ENCODE results near the gene SLC43A1. TPM values are rescaled to one million over a fixed set of nuclear protein-coding genes. Genes with fewer than 3 reads are reported as not detected.

The SLC43A1 gene
- polyA plus RNA-seq, 3 donors: 5.4 to 6.2 (median 5.8) TPM

DNA sequence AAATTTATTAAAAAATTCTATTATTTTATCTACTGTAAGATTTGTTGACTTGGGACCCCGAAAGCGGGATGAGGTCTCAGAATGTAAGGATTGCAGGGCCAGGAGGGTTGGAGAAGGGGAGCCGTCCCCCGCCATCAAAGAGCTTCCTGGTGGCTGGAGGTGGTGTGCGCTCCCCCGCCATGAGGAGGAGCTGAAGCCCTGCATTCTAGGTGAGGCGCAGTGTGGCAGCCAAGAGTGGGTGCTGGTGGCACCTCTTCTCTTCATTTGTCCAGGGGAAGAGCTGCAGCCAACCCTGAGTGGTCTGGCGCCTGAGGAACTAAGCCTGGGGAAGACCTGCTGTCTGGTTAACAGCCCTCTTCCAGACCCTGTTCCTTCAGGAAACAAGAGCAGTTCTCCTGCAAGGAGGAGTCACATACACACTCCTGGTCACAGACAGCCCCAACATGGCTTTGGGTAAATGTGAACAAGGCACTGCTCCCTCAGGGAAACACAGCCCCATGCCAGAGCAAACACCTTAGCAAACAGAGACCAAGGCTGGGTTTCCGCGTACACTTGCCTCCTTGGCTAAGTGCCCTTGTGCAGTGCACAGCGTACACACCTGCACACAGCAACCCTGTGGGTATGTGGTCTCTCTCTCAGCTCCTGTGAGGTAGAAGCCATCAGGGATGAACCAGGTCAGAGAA, 37.9 kb downstream of the SLC43A1 start:
- Mint-ChIP-seq H3K36me3 (no peaks in the 10 kb centered on the region), H3K4me1 (peaks cover 57% of the 10 kb centered on the region), H3K4me3 (no peak overlapping the region), H3K27ac (peak overlapping the region in 1 of 7 donors; percentile 70), H3K9me3 (peaks cover 0 to 5% (median 2%) of the 10 kb centered on the region in 7 donors), H3K27me3 (ENCODE audit: low read depth in 3 of 3) (peaks cover 15 to 36% (median 22%) of the 10 kb centered on the region in 3 donors)
- 90% methylated on average over 5 of the region's 11 CpGs for WGBS (ENCODE audit: insufficient coverage)
- H3K27me3 ChIP-seq (ENCODE audit: control insufficient read depth in 2 of 2, insufficient read depth in 2 of 2, low read length in 2 of 2): peaks cover 7 to 11% of the 10 kb centered on the region in 2 donors
- H3K9me3 ChIP-seq (replicated peaks in 1 of 2; ENCODE audit: control insufficient read depth in 1 of 2, insufficient read depth in 1 of 2, low read length in 2 of 2): no peaks in the 10 kb centered on the region
- H2AFZ ChIP-seq (ENCODE audit: insufficient read depth, low read depth, low read length, poor library complexity, severe bottlenecking): no peak overlapping the region
- DNase-seq: no peak
- H3K9ac ChIP-seq (ENCODE audit: insufficient read depth, low read length, poor library complexity, severe bottlenecking): no peak overlapping the region
- no peaks in the 10 kb centered on the region for H3K36me3 ChIP-seq (replicated peaks in 1 of 2; ENCODE audit: control insufficient read depth in 1 of 2, insufficient read depth in 2 of 2, low read length in 2 of 2)
- H3K4me2 ChIP-seq (replicated peaks; ENCODE audit: extremely low read depth, low read length, poor library complexity, severe bottlenecking): no peak overlapping the region
- no peaks in the 10 kb centered on the region for H4K20me1 ChIP-seq (ENCODE audit: insufficient read depth, low read length)
- H3K4me3 ChIP-seq (replicated peaks in 1 of 3; ENCODE audit: low read depth in 2 of 3, low read length in 3 of 3): no peak overlapping the region
- TF ChIP-seq, protein P1, sequence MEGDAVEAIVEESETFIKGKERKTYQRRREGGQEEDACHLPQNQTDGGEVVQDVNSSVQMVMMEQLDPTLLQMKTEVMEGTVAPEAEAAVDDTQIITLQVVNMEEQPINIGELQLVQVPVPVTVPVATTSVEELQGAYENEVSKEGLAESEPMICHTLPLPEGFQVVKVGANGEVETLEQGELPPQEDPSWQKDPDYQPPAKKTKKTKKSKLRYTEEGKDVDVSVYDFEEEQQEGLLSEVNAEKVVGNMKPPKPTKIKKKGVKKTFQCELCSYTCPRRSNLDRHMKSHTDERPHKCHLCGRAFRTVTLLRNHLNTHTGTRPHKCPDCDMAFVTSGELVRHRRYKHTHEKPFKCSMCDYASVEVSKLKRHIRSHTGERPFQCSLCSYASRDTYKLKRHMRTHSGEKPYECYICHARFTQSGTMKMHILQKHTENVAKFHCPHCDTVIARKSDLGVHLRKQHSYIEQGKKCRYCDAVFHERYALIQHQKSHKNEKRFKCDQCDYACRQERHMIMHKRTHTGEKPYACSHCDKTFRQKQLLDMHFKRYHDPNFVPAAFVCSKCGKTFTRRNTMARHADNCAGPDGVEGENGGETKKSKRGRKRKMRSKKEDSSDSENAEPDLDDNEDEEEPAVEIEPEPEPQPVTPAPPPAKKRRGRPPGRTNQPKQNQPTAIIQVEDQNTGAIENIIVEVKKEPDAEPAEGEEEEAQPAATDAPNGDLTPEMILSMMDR (IDR thresholded peaks at IDR 0.05): no peak
- peaks cover 54 to 57% of the 10 kb centered on the region in 2 donors for H3K4me1 ChIP-seq (ENCODE audit: control insufficient read depth in 1 of 2, insufficient read depth in 2 of 2, low read length in 2 of 2)
- intact Hi-C loops (cut with micrococcal nuclease): loop anchor here in 1 of 2 donors (5.0 kb wide), 1 partner anchor 40 kb away; the partner anchor contains the start of gene SLC43A1
- no peak overlapping the region for H3K27ac ChIP-seq (ENCODE audit: low read depth in 1 of 2, low read length in 2 of 2)
- peaks cover 7% of the 10 kb centered on the region for H3K79me2 ChIP-seq (ENCODE audit: insufficient read depth, low read length)

DNA sequence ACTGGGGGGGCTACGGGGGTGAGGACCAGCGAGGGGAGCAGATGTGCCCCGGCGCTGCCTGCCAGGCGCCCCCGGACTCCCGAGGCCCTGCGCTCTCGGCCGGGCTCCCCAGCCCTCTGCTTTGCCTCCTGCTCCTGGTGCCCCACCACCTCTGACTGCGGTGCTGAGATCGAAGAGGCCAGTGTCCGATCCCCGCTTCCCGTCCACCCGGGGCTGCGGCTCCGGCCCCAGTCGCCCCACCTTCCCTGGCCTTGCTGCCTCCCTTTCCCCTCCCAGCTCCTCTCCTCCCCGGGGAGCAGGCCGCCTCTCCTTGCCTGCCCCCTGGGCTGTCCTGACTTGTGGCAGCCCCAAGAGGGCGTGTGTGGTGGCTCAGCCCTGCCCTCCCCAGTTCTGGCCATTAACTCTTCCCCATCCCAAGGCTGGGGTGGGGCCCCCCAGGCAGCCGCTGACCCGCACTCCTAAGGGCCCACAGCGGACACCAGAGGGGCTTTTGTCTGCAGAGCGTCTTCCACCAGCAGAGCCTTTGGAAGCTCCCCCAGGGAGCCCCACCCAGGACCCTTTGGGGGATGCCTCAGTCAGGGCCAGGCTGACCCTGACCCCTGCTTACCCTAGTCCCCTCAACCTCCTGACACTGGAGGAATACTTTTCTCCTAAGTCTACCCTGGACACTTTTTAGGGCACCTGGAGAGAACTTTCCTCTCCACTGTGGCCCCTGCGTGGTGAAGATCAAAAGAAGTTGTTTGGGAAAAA, 38.6 kb downstream of the SLC43A1 start:
- H3K27ac ChIP-seq (ENCODE audit: low read depth in 1 of 2, low read length in 2 of 2): no peak overlapping the region
- peaks cover 13 to 28% (median 19%) of the 10 kb centered on the region in 3 donors for H3K27me3 Mint-ChIP-seq (ENCODE audit: low read depth in 3 of 3)
- no peaks in the 10 kb centered on the region for H3K36me3 ChIP-seq (replicated peaks in 1 of 2; ENCODE audit: control insufficient read depth in 1 of 2, insufficient read depth in 2 of 2, low read length in 2 of 2)
- H3K79me2 ChIP-seq (ENCODE audit: insufficient read depth, low read length): peaks cover 7% of the 10 kb centered on the region
- peak overlapping the region in 4 of 7 donors; percentile 13 to 71 (median 28) for H3K27ac Mint-ChIP-seq
- H3K4me1 Mint-ChIP-seq: peaks cover 54% of the 10 kb centered on the region
- peak overlapping the region; percentile 93 for H2AFZ ChIP-seq (ENCODE audit: insufficient read depth, low read depth, low read length, poor library complexity, severe bottlenecking)
- H3K4me3 ChIP-seq (replicated peaks in 1 of 3; ENCODE audit: low read depth in 2 of 3, low read length in 3 of 3): peak overlapping the region; percentile 41 to 78 (median 45)
- H3K9me3 ChIP-seq (replicated peaks in 1 of 2; ENCODE audit: control insufficient read depth in 1 of 2, insufficient read depth in 1 of 2, low read length in 2 of 2): no peaks in the 10 kb centered on the region
- H3K4me3 Mint-ChIP-seq: peak overlapping the region; percentile 81 to 91
- WGBS (ENCODE audit: insufficient coverage): 5% methylated on average over 26 of the region's 27 CpGs
- no peaks in the 10 kb centered on the region for H3K36me3 Mint-ChIP-seq
- no peaks in the 10 kb centered on the region for H4K20me1 ChIP-seq (ENCODE audit: insufficient read depth, low read length)
- peak in 2 of 3 donors; percentile 54 to 60 for DNase-seq
- intact Hi-C loops (cut with micrococcal nuclease): loop anchor here in 1 of 2 donors (5.0 kb wide), 1 partner anchor 40 kb away; the partner anchor contains the start of gene SLC43A1
- TF ChIP-seq, protein P1 (IDR thresholded peaks at IDR 0.05): peak; percentile 87
- H3K9ac ChIP-seq (ENCODE audit: insufficient read depth, low read length, poor library complexity, severe bottlenecking): peak overlapping the region; percentile 66
- peaks cover 2 to 4% of the 10 kb centered on the region in 2 donors for H3K27me3 ChIP-seq (ENCODE audit: control insufficient read depth in 2 of 2, insufficient read depth in 2 of 2, low read length in 2 of 2)
- H3K4me1 ChIP-seq (ENCODE audit: control insufficient read depth in 1 of 2, insufficient read depth in 2 of 2, low read length in 2 of 2): peaks cover 46 to 50% of the 10 kb centered on the region in 2 donors
- H3K4me2 ChIP-seq (replicated peaks; ENCODE audit: extremely low read depth, low read length, poor library complexity, severe bottlenecking): peak overlapping the region; percentile 95
- H3K9me3 Mint-ChIP-seq: peaks cover 0 to 5% (median 2%) of the 10 kb centered on the region in 7 donors
